K562 (cell line): ENCODE measurements around the gene GEMIN5. TPM values are rescaled to one million over a fixed set of nuclear protein-coding genes. Genes with fewer than 3 reads are reported as not detected.

ENCODE experiments used
- BACH1 ChIP-seq: fragments of 200-800 bp; sonication (Bioruptor generic); IDR thresholded peaks from 2 replicates; pipeline ENCODE4 v1.6.1; 2016; ENCODE audit warnings: missing genetic modification characterization, missing compliant biosample characterization
- CBX2 ChIP-seq: fragments of 200-600 bp; sonication (generic); IDR thresholded peaks from one replicate; pipeline ENCODE4 v1.6.1; 2012; ENCODE audit warnings: mild to moderate bottlenecking, low read length, inconsistent platforms; ENCODE audit not compliant: insufficient read depth, poor library complexity, severe bottlenecking
- DLX4 ChIP-seq: fragments of 250-450 bp; sonication (Bioruptor Pico); IDR thresholded peaks from 2 replicates; pipeline ENCODE4 v1.6.1; 2021; ENCODE audit warnings: mild to moderate bottlenecking
- ETV1 ChIP-seq: fragments of 450-650 bp; conservative IDR thresholded peaks from 2 replicates; pipeline ENCODE4 v1.6.1; 2016; ENCODE audit warnings: missing genetic modification characterization, control low read depth, low read depth, missing compliant biosample characterization
- GMEB1 ChIP-seq: fragments of 250-450 bp; sonication (Bioruptor Pico); IDR thresholded peaks from 2 replicates; pipeline ENCODE4 v1.4.0; 2020; ENCODE audit warnings: mild to moderate bottlenecking
- HLTF ChIP-seq: fragments of 450-650 bp; IDR thresholded peaks from 2 replicates; pipeline ENCODE4 v1.6.1; 2016
- JUND ChIP-seq, 2 experiments: IDR thresholded peaks; 2 replicates in 1 of 2; 3 replicates in 1 of 2; pipeline ENCODE4 v1.6.1; 2011; ENCODE audit warnings: borderline replicate concordance in 2 of 2, low read depth in 2 of 2, low read length in 2 of 2, improper control_type of control experiment in 1 of 2, missing biosample characterization in 1 of 2, missing genetic modification characterization in 1 of 2, missing genetic modification reagents in 1 of 2
- KLF13 ChIP-seq: fragments of 450-650 bp; IDR thresholded peaks from 2 replicates; pipeline ENCODE4 v1.6.1; 2016; ENCODE audit warnings: missing genetic modification characterization, low read depth, mild to moderate bottlenecking, missing compliant biosample characterization, moderate library complexity, borderline replicate concordance
- NFXL1 ChIP-seq: fragments of 450-650 bp; formaldehyde crosslinking; IDR thresholded peaks from 2 replicates; pipeline ENCODE4 v1.4.0; 2021; ENCODE audit warnings: mild to moderate bottlenecking
- OTX1 ChIP-seq: fragments of 450-650 bp; formaldehyde crosslinking; IDR thresholded peaks from 2 replicates; pipeline ENCODE4 v1.4.0; 2022; ENCODE audit warnings: mild to moderate bottlenecking
- PCBP2 ChIP-seq: fragments of 200-400 bp; formaldehyde crosslinking; IDR thresholded peaks from 2 replicates; pipeline ENCODE4 v1.6.1; 2018; ENCODE audit warnings: low read length, low read depth, mild to moderate bottlenecking, moderate library complexity; ENCODE audit not compliant: poor library complexity, severe bottlenecking
- PURB ChIP-seq: sonication (generic); formaldehyde crosslinking; IDR thresholded peaks from 2 replicates; pipeline ENCODE4 v1.9.0; 2021; ENCODE audit warnings: low read depth, mild to moderate bottlenecking, missing genetic modification reagents
- RBM17 ChIP-seq: fragments of 200-400 bp; formaldehyde crosslinking; IDR thresholded peaks from 2 replicates; pipeline ENCODE4 v1.6.1; 2017; ENCODE audit warnings: low read depth, mild to moderate bottlenecking, low read length, borderline replicate concordance
- U2AF2 ChIP-seq: fragments of 200-400 bp; formaldehyde crosslinking; optimal IDR thresholded peaks from 2 replicates; pipeline ENCODE3; 2017; ENCODE audit warnings: low read depth, mild to moderate bottlenecking, low read length
- YY1 ChIP-seq, 3 experiments: IDR thresholded peaks; 2 replicates each; pipeline ENCODE4 v1.6.1; 2011; ENCODE audit warnings: low read length in 2 of 3, mild to moderate bottlenecking in 2 of 3, moderate library complexity in 2 of 3, borderline replicate concordance in 1 of 3, control low read depth in 1 of 3, low read depth in 1 of 3; ENCODE audit not compliant: insufficient read depth in 3 of 3, insufficient replicate concordance in 2 of 3, control insufficient read depth in 1 of 3, insufficient read length in 1 of 3; ENCODE audit errors: extremely low read depth in 1 of 3
- ZFP1 ChIP-seq: fragments of 450-650 bp; formaldehyde crosslinking; IDR thresholded peaks from 2 replicates; pipeline ENCODE4 v1.4.0; 2020; ENCODE audit warnings: mild to moderate bottlenecking, mixed read lengths
- ZNF174 ChIP-seq: fragments of 250-450 bp; sonication (Bioruptor Pico); IDR thresholded peaks from 2 replicates; pipeline ENCODE4 v1.4.0; 2020; ENCODE audit warnings: mild to moderate bottlenecking
- ZNF175 ChIP-seq: fragments of 200-800 bp; sonication (Bioruptor generic); IDR thresholded peaks from 2 replicates; pipeline ENCODE4 v1.6.1; 2016; ENCODE audit warnings: low read depth, mild to moderate bottlenecking, missing genetic modification characterization, missing compliant biosample characterization
- ZNF766 ChIP-seq: fragments of 200-800 bp; sonication (Bioruptor generic); conservative IDR thresholded peaks from 2 replicates; pipeline ENCODE4 v1.6.1; 2016; ENCODE audit warnings: missing genetic modification characterization, missing compliant biosample characterization
- polyA plus RNA-seq, 8 experiments: library from polyadenylated mRNA; depleted of rRNA in 4 of 8; stranded (reverse) in 5 of 8; unstranded in 3 of 8; fragments of >200 nt; fragmentation: Nextera tagmentation in 2 of 8; fragmentation: Illumina TruSeq in 1 of 8; extraction: Ambion mirVana in 2 of 8; extraction: Trizol in 1 of 8; gene quantifications; 2 replicates each; pipeline versions ENCODE4 v1.2.1 to v1.2.3, GENCODE V29; 2011 to 2014; ENCODE audit warnings: inconsistent platforms in 1 of 8, missing spikeins in 1 of 8
- total RNA-seq, 7 experiments: library from RNA; depleted of rRNA in 6 of 7; stranded (reverse); fragments of >200 nt in 6 of 7; fragmentation: Illumina TruSeq in 2 of 7; extraction: Trizol in 2 of 7; gene quantifications; 2 replicates each; pipeline versions ENCODE4 v1.2.1 to v1.2.3, GENCODE V29; 2011 to 2021; ENCODE audit warnings: low replicate concordance in 1 of 7
- TF ChIP-seq, protein P1 (sequence below): sonication (generic); formaldehyde crosslinking; IDR thresholded peaks from 2 replicates; pipeline ENCODE4 v1.8.0; 2022; ENCODE audit warnings: missing genetic modification reagents, mild to moderate bottlenecking, moderate library complexity, borderline replicate concordance
- TF ChIP-seq, protein P2 (sequence below): conservative IDR thresholded peaks from 2 replicates; pipeline ENCODE4 v1.6.1; 2011; ENCODE audit warnings: low read depth, mild to moderate bottlenecking, low read length; ENCODE audit not compliant: control insufficient read depth

Gene GEMIN5
- total and polyA plus RNA-seq, 9 of the 15 experiments (the other 6 are each of a cell fraction or from before 2014, with no cell fraction given): 10.3 to 48.2 (median 34.7) TPM

DNA sequence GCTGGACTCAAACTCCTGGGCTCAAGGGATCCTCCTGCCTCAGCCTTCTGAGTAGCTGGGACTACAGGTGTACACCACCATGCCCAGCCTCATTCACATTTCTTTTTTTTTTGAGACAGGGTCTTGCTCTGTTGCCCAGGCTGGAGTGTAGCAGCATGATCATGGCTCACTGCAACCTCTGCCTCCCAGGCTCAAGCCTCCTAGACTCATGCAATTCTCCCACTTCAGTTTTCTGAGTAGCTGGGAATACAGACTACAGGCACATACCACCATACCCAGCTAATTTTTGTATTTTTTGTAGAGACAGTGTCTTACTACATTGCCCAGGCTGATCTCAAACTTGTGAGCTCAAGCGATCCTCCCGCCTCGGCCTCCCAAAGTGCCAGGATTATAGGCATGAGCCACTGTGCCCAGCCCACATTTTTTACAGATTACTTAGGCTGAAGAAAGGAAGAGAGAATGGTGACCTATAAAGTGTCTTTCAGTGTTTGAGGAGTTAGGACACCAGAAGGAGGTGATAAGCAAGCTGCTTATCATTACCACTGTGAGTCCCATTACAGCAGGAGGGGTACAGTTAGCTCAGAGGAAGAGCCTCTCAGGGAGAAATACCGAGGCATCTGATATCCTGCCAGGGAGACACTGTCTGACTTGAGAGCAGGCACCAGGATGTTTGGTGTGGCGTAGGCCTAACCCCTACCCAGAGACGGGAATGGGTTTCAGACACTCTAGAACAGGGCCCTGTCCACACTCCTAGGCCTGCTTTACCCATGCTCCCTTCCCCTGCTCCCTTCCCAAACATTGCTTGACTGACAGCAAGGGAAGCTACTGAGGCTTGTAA lies 97.4 kb downstream of the GEMIN5 start (continued):
- TF ChIP-seq U2AF2 (no peak), GMEB1 (CRISPR knock-in tag) (no peak), ZFP1 (no peak), KLF13 (tag) (no peak), JUND (IDR thresholded peaks at IDR 0.05; ENCODE audit: borderline replicate concordance, low read depth, low read length) (peak; percentile 84), JUND (tag; IDR thresholded peaks at IDR 0.05; ENCODE audit: borderline replicate concordance, low read depth, low read length) (peak; percentile 78; the same call in 2 of the 3 replicates), ZNF174 (CRISPR knock-in tag) (no peak), NFXL1 (CRISPR knock-in tag) (no peak), PURB (no peak), HLTF (no peak), ZNF766 (peak; percentile 74; the same call in 1 of the 2 replicates), PCBP2 (no peak), ETV1 (tag) (0 out of 2 replicates have a peak, but pooled peaks have one; percentile 31), YY1 (IDR thresholded peaks at IDR 0.05; ENCODE audit: borderline replicate concordance in 1 of 3, control insufficient read depth in 1 of 3, extremely low read depth in 1 of 3, insufficient read depth in 3 of 3, insufficient read length in 1 of 3, insufficient replicate concordance in 2 of 3, low read depth in 1 of 3, low read length in 2 of 3) (no peak), ZNF175 (CRISPR knock-in tag) (0 out of 2 replicates have a peak, but pooled peaks have one; percentile 41), CBX2 (no peak), RBM17 (no peak), DLX4 (CRISPR knock-in tag) (no peak), BACH1 (tag) (no peak), OTX1 (CRISPR knock-in tag) (no peak)
- TF ChIP-seq, protein P1, sequence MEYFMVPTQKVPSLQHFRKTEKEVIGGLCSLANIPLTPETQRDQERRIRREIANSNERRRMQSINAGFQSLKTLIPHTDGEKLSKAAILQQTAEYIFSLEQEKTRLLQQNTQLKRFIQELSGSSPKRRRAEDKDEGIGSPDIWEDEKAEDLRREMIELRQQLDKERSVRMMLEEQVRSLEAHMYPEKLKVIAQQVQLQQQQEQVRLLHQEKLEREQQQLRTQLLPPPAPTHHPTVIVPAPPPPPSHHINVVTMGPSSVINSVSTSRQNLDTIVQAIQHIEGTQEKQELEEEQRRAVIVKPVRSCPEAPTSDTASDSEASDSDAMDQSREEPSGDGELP (CRISPR knock-in tag): 0 out of 2 replicates have a peak, but pooled peaks have one; percentile 43
- TF ChIP-seq, protein P2, sequence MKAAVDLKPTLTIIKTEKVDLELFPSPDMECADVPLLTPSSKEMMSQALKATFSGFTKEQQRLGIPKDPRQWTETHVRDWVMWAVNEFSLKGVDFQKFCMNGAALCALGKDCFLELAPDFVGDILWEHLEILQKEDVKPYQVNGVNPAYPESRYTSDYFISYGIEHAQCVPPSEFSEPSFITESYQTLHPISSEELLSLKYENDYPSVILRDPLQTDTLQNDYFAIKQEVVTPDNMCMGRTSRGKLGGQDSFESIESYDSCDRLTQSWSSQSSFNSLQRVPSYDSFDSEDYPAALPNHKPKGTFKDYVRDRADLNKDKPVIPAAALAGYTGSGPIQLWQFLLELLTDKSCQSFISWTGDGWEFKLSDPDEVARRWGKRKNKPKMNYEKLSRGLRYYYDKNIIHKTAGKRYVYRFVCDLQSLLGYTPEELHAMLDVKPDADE: no peak
